ENCODE measurements around the gene SULT1C2.
"Not testable (repeated sequence)": the region's sequence is repeated elsewhere in the genome, so short reads cannot be mapped to it uniquely, and the experiment has no call there.

The SULT1C2 gene

GRCh38 chr2:108351889-108352288 lies 63.2 kb downstream of the SULT1C2 start:
- DNase-seq (ENCODE audit: low read depth, low spot score), result no peak

DNA sequence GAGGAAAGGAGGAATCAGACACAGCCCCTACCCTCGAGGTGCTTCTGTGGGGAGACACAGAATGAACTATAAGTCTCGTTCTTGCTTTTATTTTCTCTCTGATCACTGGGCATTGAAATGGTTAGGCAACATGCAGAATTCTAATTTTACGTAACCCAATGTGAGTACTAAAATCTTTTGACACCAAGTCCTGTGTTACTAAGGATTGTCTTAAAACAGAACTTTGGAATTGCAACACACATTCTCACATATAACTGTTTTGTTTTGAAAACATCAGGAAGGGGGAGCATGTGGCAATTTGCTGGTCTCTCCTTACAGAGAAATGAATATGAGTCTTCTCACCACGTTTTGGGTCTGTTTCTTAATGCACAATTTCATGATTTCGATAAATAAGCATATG lies 65.4 kb downstream of the SULT1C2 start:
- no peak for DNase-seq (ENCODE audit: low read depth, low spot score)

DNA sequence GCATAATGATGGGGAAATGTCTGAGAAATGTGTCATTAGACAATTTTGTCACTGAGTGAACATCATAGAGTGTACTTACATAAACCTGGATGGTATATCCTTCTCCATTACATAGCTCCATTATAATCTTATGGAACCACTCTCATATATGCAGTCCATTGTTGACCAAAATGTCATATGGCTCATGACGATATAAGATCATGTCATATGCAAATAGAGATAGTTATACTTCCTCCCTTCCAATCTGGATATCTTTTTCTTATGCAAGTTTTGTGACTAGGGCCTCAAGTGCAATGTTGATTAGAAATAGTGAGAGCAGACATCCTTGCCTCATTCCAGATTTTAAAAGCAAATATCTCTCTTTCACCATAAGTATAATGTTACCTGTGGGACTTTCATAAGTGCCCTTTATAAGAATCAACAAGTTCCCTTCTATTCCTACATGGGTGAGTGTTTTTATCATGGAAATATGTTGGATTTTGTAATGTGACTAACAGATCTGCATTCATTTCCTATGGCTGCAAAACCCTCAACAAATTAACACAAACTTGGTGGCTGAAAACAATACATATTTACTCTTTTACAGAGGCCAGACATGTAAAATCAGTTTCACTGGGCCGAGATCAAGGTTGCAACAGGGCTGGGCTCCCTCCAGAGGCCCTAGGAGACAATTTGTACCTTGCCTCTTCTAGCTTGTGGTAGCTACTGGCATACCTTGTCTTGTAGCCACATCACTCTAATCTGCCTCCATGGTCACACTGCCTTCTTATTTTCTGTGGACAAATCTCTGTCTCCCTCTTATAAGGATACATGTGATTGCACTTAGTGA lies 67.4 kb downstream of the SULT1C2 start:
- no peak for DNase-seq (ENCODE audit: low read depth, low spot score)

DNA sequence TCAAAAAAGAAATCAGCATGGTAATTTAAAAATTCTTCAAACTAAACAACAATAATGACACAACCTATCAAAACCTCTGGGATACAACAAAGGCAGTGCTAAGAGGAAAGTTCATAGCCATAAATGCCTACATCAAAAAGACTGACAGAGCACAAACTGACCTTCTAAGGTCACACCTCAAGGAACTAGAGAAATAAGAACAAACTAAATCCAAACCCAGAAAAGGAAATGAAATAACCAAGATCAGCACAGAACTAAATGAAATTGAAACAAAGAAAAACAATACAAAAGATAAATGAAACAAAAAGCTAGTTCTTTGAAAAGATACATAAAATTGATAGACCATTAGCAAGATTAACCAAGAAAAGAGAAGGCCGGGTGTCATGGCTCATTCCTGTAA lies 70.6 kb downstream of the SULT1C2 start:
- not testable (repeated sequence) for DNase-seq (ENCODE audit: low read depth, low spot score)

Measured in astrocyte of the hippocampus (primary cell).